ENCODE measurements around the gene KLHL29.

KLHL29 gene

DNA sequence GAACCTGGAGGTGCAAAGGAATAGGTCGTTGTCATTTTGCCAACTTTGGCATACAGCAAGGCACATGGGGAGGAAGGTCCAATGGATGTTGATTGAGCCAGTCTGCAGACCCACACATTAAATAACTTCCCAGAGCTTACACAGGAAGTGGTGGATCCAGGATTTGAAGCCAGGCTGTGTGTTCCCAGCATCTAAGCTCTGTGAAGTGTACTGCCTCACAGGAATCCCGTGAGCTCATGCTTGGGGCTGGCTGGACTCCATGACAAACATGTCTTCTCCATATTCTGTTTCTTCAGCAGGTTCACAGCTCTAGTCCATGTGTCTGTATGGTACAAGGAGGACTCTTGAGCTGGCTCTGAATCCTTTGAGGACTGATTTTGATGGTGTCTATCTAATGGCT lies 63.9 kb downstream of the KLHL29 start:
- DNase-seq (ENCODE audit: low read depth, low spot score), result no peak

DNA sequence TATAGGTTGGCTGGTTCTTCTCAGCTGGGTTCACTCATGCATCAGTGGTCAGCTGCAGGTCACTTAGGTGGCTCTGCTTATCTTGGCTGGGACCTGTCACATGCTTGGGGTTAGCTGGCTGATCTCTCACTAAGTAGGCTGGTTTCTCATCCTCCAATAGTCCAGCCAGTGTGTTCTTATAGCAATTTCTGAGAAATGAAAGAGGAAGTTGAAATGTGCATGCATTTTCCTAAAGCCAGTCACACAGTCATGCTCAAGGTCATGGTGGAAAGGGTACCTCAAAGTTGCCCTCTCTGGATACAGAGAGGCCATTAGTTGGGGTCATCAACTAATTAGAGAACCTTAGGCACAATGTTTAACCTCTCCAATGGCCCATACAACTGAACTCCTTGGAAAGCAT lies 64.4 kb downstream of the KLHL29 start:
- DNase-seq (ENCODE audit: low read depth, low spot score), result no peak

GRCh38 chr2:23449831-23450331 lies 64.9 kb downstream of the KLHL29 start:
- DNase-seq (ENCODE audit: low read depth, low spot score), result no peak

DNA sequence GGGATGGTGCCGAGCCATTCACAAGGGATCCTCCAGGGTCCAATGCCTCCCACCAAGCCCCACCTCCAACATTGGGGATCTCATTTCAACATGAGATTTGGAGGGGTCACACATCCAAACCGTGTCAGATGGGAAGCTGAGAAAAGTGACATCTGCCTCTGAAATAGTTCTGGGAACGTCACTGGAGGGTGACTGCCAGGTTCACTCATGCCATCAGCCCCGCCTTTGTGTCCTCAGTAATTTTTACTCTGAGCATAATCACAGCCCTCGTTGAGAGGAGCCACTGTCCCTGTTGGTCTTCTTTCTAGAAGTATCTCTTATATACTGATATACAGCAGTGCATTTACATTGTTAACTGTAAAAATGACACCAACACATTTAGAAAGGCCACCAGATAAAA lies 67.4 kb downstream of the KLHL29 start:
- no peak for DNase-seq (ENCODE audit: low read depth, low spot score)

- DNase-seq (ENCODE audit: low read depth, low spot score), result no peak
Measured at GRCh38 chr2:23452853-23453420, 68.0 kb downstream of the KLHL29 start.

DNA sequence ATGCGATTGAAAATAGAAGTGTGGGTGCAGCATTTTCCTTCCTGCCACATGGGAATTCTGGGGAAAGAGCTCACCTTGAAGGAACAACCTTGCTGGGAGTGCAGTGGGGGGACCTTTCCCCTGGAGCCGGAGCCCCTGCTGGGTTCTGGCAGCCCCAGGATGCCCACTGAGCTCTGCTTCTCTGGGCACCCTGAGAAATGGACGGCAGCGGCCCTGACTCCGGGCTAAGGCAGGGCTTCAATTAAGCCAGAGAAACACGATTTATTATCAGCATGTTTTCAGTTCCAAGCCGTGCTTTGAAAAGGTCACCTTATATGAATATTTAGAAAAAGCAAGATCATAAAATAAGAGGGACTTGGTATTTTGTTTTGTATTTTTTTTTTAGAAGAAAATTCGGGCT lies 68.5 kb downstream of the KLHL29 start:
- no peak for DNase-seq (ENCODE audit: low read depth, low spot score)

- no peak for DNase-seq (ENCODE audit: low read depth, low spot score)
Measured at GRCh38 chr2:23453836-23454460, 69.0 kb downstream of the KLHL29 start.

DNA sequence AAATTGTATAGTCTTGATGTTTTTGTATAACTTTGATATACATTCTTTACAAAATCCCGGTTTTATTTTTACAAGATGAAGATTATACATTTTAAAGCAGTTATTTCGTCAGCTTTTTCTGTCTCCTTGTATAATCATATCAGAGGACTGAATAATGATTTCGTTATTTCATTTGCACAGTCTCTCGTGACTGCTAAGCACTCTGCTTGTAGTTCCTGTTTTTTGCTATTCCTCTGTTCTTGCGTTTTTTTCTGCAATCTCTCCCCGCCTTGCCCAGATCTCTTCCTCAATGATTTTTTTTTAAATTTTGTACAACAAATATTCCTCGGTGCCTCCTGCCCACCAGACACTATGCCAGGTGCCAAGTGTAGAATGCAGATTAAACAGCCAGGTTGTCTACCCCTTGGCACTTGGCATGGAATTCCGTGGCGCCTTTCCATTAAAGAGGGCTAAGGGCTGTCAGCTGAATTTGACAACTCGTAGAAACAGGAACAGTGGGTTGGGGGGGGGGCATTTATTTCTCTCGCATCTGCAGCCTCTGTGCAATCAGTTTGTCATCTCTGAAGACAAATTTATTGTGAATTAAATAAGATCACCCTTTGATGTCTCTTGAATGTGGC lies 69.6 kb downstream of the KLHL29 start:
- no peak for DNase-seq (ENCODE audit: low read depth, low spot score)

DNA sequence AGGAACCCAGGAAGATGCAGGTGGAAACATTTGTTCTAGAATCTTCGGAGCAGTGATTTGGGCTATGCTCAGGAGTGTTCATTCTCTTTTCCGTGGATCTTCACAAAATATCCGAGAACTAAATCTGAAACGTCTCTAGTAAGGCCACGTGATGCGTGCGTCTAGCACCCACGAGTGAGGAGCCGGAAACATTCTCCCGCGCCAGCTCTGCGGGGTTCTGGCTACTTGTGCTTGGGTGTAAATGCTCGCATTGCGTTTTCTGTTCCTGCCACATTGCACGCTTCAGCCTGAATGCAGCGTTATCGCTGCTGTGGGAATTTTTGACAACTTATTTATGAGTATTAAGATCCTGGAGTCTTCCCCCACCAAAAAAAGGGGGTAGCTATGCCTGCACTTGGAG lies 71.4 kb downstream of the KLHL29 start:
- no peak for DNase-seq (ENCODE audit: low read depth, low spot score)

DNA sequence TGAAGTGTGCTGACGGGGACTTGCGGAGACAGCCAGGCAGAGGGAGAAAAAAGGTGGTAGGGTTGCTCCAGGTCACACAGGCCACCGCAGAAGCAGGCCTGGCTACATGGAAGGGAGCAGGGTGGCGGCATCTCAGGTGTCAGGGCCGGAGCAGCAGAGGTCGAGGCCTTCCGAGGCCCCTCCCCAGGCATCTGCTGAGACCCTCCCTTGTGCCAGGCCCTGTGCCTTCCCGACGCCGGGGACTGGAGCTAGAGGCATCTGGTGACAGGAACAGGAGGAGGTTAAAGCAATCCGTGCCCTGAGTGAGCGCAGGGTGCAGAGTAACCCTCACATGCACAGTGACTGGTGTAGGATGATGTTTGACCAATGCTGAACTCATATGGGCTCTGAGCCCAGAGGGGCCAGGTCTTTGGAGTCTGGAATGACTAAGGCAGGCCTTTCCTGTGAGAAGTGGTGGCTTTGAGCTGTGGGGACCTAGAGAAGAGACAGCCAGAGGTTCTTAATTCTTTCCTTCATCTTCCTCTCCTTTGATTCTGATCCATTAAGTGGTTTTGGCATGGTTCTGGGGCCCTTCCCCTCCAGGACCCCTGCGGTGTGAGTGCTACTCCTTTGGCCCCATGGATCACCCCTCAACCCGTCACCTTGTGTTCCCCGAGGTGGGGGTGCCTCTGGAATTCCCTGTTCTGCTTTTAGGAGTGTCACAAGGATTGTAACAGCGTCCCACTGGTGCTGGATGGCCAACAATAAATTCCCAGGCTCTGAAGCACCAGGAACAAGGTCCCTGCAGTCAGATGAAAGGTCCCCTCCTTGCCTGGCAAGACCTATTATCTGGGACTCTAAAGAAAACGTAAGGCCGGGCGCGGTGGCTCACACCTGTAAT lies 72.1 kb downstream of the KLHL29 start:
- no peak for DNase-seq (ENCODE audit: low read depth, low spot score)

GRCh38 chr2:23457990-23458682 lies 73.2 kb downstream of the KLHL29 start:
- no peak for DNase-seq (ENCODE audit: low read depth, low spot score)

GRCh38 chr2:23459032-23459431 lies 74.1 kb downstream of the KLHL29 start:
- no peak for DNase-seq (ENCODE audit: low read depth, low spot score)

GRCh38 chr2:23460228-23460627 lies 75.2 kb downstream of the KLHL29 start:
- no peak for DNase-seq (ENCODE audit: low read depth, low spot score)

DNA sequence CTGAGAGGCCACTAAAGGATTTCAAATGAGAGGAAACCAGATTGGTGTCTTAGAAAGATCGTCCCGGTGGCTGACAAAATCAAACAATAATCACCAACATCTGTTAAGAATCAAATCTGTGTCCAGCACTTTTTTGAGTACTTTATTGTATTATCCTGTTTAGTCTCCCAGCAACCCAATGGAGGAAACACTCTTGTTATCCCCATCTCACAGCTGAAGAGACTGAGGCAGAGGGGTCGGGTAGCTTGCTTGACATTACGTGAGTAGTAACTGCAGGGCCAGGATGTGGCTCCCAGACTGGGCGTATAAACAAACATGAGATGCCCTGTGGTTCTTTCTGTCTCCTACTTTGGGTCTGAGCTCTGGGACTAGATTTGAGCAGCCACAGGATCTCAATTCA lies 76.0 kb downstream of the KLHL29 start:
- no peak for DNase-seq (ENCODE audit: low read depth, low spot score)

- DNase-seq (ENCODE audit: low read depth, low spot score), result no peak
Measured at GRCh38 chr2:23464156-23464555, 79.2 kb downstream of the KLHL29 start.

DNA sequence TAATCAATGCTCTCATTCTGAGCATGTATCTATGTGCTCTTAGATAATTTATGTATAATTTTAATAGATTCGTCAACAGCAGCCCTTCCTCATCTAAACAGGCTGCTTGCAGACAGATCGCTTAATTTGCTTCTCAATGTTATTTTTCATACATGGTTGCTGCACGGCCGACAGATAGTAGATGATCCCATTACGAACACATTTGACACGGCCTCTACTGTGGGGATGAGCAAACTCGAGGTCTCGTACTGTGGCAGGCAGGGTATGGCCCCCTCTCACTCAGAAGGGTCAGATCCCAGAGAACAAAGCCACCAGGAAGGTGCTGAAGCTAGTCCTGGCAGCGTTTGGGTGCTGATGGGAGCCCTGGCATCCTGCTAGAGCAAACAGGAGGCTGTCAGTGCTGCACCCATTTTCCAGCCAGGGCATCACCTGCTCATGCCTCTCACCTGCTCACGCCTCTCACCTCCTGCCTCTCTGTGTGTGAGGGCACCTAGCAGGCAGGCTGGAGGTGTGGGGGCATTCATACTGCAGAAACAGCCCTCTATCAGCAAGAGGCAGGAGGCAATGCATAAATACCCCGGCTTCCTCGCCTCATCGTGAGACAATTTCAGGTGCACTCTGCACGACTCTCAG lies 80.0 kb downstream of the KLHL29 start:
- no peak for DNase-seq (ENCODE audit: low read depth, low spot score)

GRCh38 chr2:23465936-23466335 lies 81.0 kb downstream of the KLHL29 start:
- no peak for DNase-seq (ENCODE audit: low read depth, low spot score)

DNA sequence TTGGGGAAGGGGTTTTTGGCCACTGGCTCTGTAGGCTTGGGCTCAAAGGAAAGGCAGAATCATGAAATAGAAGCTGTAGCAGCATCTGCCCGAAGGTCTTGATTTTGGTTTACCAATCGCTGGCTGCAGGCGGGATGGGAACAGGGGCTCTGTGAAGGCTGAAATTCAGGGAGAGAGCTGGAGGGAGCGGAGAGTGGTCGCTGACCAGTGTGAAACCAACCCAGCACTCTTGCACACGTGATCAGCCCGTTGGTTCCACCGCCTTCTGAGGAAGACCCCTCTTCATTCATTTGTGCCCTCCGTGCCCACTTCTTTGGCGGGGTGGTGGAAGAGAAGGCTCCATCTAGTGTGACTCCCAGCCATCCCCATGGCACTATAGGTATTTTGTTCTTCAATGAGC lies 82.6 kb downstream of the KLHL29 start:
- no peak for DNase-seq (ENCODE audit: low read depth, low spot score)

DNA sequence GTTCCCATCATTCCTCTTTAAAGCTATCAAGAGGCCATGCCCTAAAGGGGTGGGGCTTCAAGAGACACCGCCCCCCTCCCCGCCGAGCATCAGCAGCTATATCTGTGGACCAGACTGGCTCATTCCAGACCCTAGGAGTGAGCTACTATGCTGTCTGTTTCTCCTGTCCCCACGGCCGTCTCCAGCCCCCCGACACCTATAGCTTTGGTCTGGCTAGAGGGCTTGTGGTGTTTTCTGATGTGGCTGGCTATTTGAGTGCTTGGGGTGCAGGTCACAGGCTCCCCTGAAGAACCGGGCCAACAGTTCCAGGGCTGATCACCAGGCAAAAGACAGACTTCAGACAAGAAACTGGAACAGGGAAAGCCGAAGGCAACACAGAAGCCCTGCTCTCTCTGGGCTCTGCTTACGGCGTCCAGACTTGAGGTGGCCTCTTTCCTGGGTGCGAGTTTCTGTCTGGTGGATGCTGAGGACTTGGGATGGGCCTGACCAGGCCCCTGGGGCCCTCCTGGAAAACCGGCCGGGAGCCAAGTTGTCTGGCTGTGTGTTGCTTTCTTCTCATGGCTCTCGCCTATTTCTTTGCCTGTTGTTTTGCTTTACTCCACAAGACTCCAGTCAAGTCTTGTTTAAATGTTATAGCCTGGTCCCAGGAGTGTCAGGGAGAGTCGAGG lies 83.6 kb downstream of the KLHL29 start:
- DNase-seq (ENCODE audit: low read depth, low spot score), result no peak

GRCh38 chr2:23469142-23469540 lies 84.2 kb downstream of the KLHL29 start:
- DNase-seq (ENCODE audit: low read depth, low spot score), result no peak

- peak; percentile 48 for DNase-seq (ENCODE audit: low read depth, low spot score)
Measured at GRCh38 chr2:23475036-23475435, 90.1 kb downstream of the KLHL29 start.
